Measurements from ENCODE around the gene POLDIP2. TPM values are rescaled to one million over a fixed set of nuclear protein-coding genes. Genes with fewer than 3 reads are reported as not detected.

POLDIP2 gene
- total and polyA plus RNA-seq, 2 of the 13 experiments (the other 11 are each of a cell fraction or from before 2014, with no cell fraction given) = 85.9 to 114 TPM

GRCh38 chr17:28317966-28318758 is 39.2 kb downstream of the POLDIP2 start (continued):
- TF ChIP-seq SIX1 (CRISPR knock-in tag; IDR thresholded peaks at IDR 0.05; ENCODE audit: borderline replicate concordance) (no peak), NCOA2 (CRISPR knock-in tag; IDR thresholded peaks at IDR 0.05) (no peak; the same call in 1 of the 2 replicates), REL (CRISPR knock-in tag; conservative IDR thresholded peaks at IDR 0.05) (no peak), MBNL3 (CRISPR knock-in tag; conservative IDR thresholded peaks at IDR 0.05) (no peak), PREB (CRISPR knock-in tag; IDR thresholded peaks at IDR 0.05) (no peak), CHD2 (IDR thresholded peaks at IDR 0.05; ENCODE audit: low read depth, low read length) (no peak), ZNF207 (IDR thresholded peaks at IDR 0.05; ENCODE audit: borderline replicate concordance) (no peak), ZNF704 (CRISPR knock-in tag; IDR thresholded peaks at IDR 0.05; ENCODE audit: borderline replicate concordance) (no peak; the same call in 1 of the 2 replicates), MLXIP (CRISPR knock-in tag; IDR thresholded peaks at IDR 0.05; ENCODE audit: borderline replicate concordance) (no peak), HNRNPH1 (optimal IDR thresholded peaks at IDR 0.05; ENCODE audit: low read depth, low read length) (no peak), JUND (CRISPR knock-in tag; IDR thresholded peaks at IDR 0.05) (no peak), SALL1 (CRISPR knock-in tag; IDR thresholded peaks at IDR 0.05) (peak; percentile 39), THAP9 (CRISPR knock-in tag; IDR thresholded peaks at IDR 0.05; ENCODE audit: borderline replicate concordance) (no peak; the same call in none of the 2 replicates), ZFP91 (CRISPR knock-in tag; IDR thresholded peaks at IDR 0.05; ENCODE audit: borderline replicate concordance) (no peak), ZSCAN29 (CRISPR knock-in tag; conservative IDR thresholded peaks at IDR 0.05) (0 out of 2 replicates have a peak, but pooled peaks have one; percentile 46), SIN3A (IDR thresholded peaks at IDR 0.05; ENCODE audit: borderline replicate concordance, low read depth, low read length) (no peak), NPAS2 (CRISPR knock-in tag; IDR thresholded peaks at IDR 0.05; ENCODE audit: borderline replicate concordance) (no peak), ZNF567 (CRISPR knock-in tag; IDR thresholded peaks at IDR 0.05; ENCODE audit: borderline replicate concordance) (no peak), ZMAT3 (CRISPR knock-in tag; conservative IDR thresholded peaks at IDR 0.05) (no peak)
